Liver (tissue), 9 donors: ENCODE measurements around the gene MAPT. TPM values are rescaled to one million over a fixed set of nuclear protein-coding genes. Genes with fewer than 3 reads are reported as not detected.

Source experiments
- DNase-seq: peaks from one replicate; pipeline ENCODE4 v3.0.0-alpha.2; 2017; ENCODE audit warnings: low spot score
- H3K27ac ChIP-seq, 2 donors: one replicate each; pipeline ENCODE4 v1.7.0; 2013; ENCODE audit warnings: inconsistent platforms in 2 of 2, low read length in 2 of 2, control low read depth in 1 of 2, low read depth in 1 of 2, mild to moderate bottlenecking in 1 of 2
- H3K27me3 ChIP-seq, 4 donors: one replicate each; pipeline versions ENCODE4 v1.6.1 to v1.7.0; 2013; ENCODE audit warnings: low read length in 3 of 4, inconsistent platforms in 1 of 4, mild to moderate bottlenecking in 1 of 4, moderate library complexity in 1 of 4; ENCODE audit not compliant: control insufficient read depth in 4 of 4, insufficient read depth in 4 of 4
- H3K36me3 ChIP-seq, 4 donors: one replicate each; pipeline versions ENCODE4 v1.6.1 to v1.7.0; 2013; ENCODE audit warnings: low read length in 3 of 4, mild to moderate bottlenecking in 3 of 4, low read depth in 1 of 4, moderate library complexity in 1 of 4; ENCODE audit not compliant: control insufficient read depth in 4 of 4, insufficient read depth in 3 of 4
- H3K4me1 ChIP-seq, 4 donors: one replicate each; pipeline versions ENCODE4 v1.6.1 to v1.7.0; 2013; ENCODE audit warnings: low read length in 3 of 4, mild to moderate bottlenecking in 3 of 4, moderate library complexity in 1 of 4; ENCODE audit not compliant: control insufficient read depth in 4 of 4, insufficient read depth in 4 of 4
- H3K4me3 ChIP-seq, 3 donors: one replicate each; pipeline versions ENCODE4 v1.6.1 to v1.7.0; 2013; ENCODE audit warnings: low read length in 3 of 3, control low read depth in 1 of 3, low read depth in 1 of 3, mild to moderate bottlenecking in 1 of 3
- H3K9ac ChIP-seq, 2 donors: one replicate each; pipeline ENCODE4 v1.7.0; 2013; ENCODE audit warnings: low read length in 2 of 2, mild to moderate bottlenecking in 2 of 2, moderate library complexity in 2 of 2, control low read depth in 1 of 2, low read depth in 1 of 2
- H3K9me3 ChIP-seq, 4 donors: one replicate each; pipeline versions ENCODE4 v1.6.1 to v1.7.0; 2013; ENCODE audit warnings: low read length in 3 of 4; ENCODE audit not compliant: control insufficient read depth in 4 of 4
- CTCF ChIP-seq: fragments of 150-350 bp; IDR thresholded peaks from 2 replicates; pipeline ENCODE4 v1.5.1; 2017; ENCODE audit warnings: improper control_type of control experiment, low read depth, low read length; ENCODE audit not compliant: missing input control
- FOXA1 ChIP-seq: IDR thresholded peaks from 2 replicates; pipeline ENCODE4 v1.6.1; 2016; ENCODE audit warnings: antibody characterized with exemption
- FOXA2 ChIP-seq: IDR thresholded peaks from 2 replicates; pipeline ENCODE4 v1.6.1; 2016; ENCODE audit warnings: antibody characterized with exemption
- GABPA ChIP-seq, 2 donors: IDR thresholded peaks in 1 of 2; conservative IDR thresholded peaks in 1 of 2; 2 replicates each; pipeline ENCODE4 v1.6.1; 2016; ENCODE audit warnings: antibody characterized with exemption in 2 of 2, mild to moderate bottlenecking in 1 of 2, moderate library complexity in 1 of 2
- HNF4A ChIP-seq, 2 donors: conservative IDR thresholded peaks; 2 replicates each; pipeline ENCODE4 v1.6.1; 2016; ENCODE audit warnings: antibody characterized with exemption in 2 of 2, mild to moderate bottlenecking in 2 of 2
- HNF4G ChIP-seq: IDR thresholded peaks from 2 replicates; pipeline ENCODE4 v1.6.1; 2016; ENCODE audit warnings: antibody characterized with exemption
- JUND ChIP-seq, 2 donors: IDR thresholded peaks; 2 replicates each; pipeline ENCODE4 v1.6.1; 2016; ENCODE audit warnings: antibody characterized with exemption in 2 of 2
- MAX ChIP-seq: IDR thresholded peaks from 2 replicates; pipeline ENCODE4 v1.6.1; 2016; ENCODE audit warnings: antibody characterized with exemption
- NR2F2 ChIP-seq: IDR thresholded peaks from 2 replicates; pipeline ENCODE4 v1.6.1; 2016; ENCODE audit warnings: antibody characterized with exemption
- RAD21 ChIP-seq, 2 donors: IDR thresholded peaks; 2 replicates each; pipeline ENCODE4 v1.6.1; 2016; ENCODE audit warnings: antibody characterized with exemption in 2 of 2, mild to moderate bottlenecking in 2 of 2
- REST ChIP-seq: IDR thresholded peaks from 2 replicates; pipeline ENCODE4 v1.6.1; 2016; ENCODE audit warnings: antibody characterized with exemption, mild to moderate bottlenecking
- RXRA ChIP-seq, 2 donors: IDR thresholded peaks; 2 replicates each; pipeline ENCODE4 v1.6.1; 2017 to 2018; ENCODE audit warnings: antibody characterized with exemption in 2 of 2, mild to moderate bottlenecking in 1 of 2
- SP1 ChIP-seq: IDR thresholded peaks from 2 replicates; pipeline ENCODE4 v1.6.1; 2018; ENCODE audit warnings: antibody characterized with exemption, mild to moderate bottlenecking
- TAF1 ChIP-seq: conservative IDR thresholded peaks from 2 replicates; pipeline ENCODE4 v1.6.1; 2016; ENCODE audit warnings: antibody characterized with exemption, mild to moderate bottlenecking
- YY1 ChIP-seq: IDR thresholded peaks from 2 replicates; pipeline ENCODE4 v1.6.1; 2016; ENCODE audit warnings: antibody characterized with exemption, mild to moderate bottlenecking
- ZBTB33 ChIP-seq: IDR thresholded peaks from 2 replicates; pipeline ENCODE4 v1.6.1; 2016; ENCODE audit warnings: antibody characterized with exemption
- WGBS: extraction: QIAGEN DNeasy Blood & Tissue Kit; methylation state at CpG from one replicate; pipeline ENCODE4 v1.1.7; 2013; 5-methylcytosine and 5-hydroxymethylcytosine counted together
- polyA plus RNA-seq, 2 donors: library from polyadenylated mRNA; stranded (reverse) in 1 of 2; unstranded in 1 of 2; fragments of 200-250 nt in 1 of 2; fragments of >200 nt in 1 of 2; fragmentation: Nextera tagmentation in 1 of 2; extraction: Ambion mirVana in 1 of 2; gene quantifications; one replicate each; pipeline versions ENCODE4 v1.2.1 to v1.2.3, GENCODE V29; 2013 to 2015
- total RNA-seq, 2 donors: library from RNA; depleted of rRNA; stranded (reverse); fragments of >200 nt; gene quantifications; one replicate each; pipeline ENCODE4 v1.2.3, GENCODE V29; 2014
- TF ChIP-seq, protein P1 (sequence below): IDR thresholded peaks from 2 replicates; pipeline ENCODE4 v1.6.1; 2016; ENCODE audit warnings: antibody characterized with exemption
- donor health status: healthy.
- donor health status: healthy.
- donor health status: healthy.
- donor health status: healthy.
- donor health status: healthy.

The MAPT gene
- total and polyA plus RNA-seq, 4 donors: 0.05 to 0.67 (median 0.27) TPM

GRCh38 chr17:45991341-45991740 lies 97.0 kb downstream of the MAPT start (continued):
- TF ChIP-seq CTCF: no peak
- TF ChIP-seq HNF4A (conservative IDR thresholded peaks at IDR 0.05): no peak

DNA sequence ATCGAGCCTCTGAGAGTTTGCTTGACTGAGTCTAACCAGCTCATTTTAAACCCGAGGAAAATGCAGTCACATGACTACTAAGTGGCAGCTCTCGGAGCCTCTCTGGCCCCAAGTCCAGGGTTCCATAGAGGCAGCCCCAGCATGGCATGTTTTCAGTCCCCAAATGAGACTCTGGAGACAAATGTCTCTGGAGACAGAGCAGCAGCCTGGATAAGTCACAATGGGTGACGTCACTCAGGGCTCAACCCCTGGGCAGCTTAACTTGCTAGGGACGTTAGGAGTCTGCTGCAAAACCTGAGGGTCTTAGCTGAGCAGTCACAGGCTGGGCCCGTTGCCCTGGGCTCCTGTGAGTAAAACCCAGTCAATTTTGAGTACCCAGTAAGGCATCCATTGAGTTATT lies 97.8 kb downstream of the MAPT start:
- DNase-seq: no peak
- H3K4me3 ChIP-seq: no peak overlapping the region
- no peak overlapping the region for H3K9ac ChIP-seq
- whole genome bisulfite sequencing: 78% methylated on average over 6 of the region's 6 CpGs
- TF ChIP-seq NR2F2 (no peak), TAF1 (no peak), FOXA2 (no peak), CTCF (no peak), ZBTB33 (no peak), REST (no peak), JUND (IDR thresholded peaks at IDR 0.05) (no peak), RXRA (IDR thresholded peaks at IDR 0.05) (no peak), HNF4A (conservative IDR thresholded peaks at IDR 0.05) (no peak), GABPA (IDR thresholded peaks at IDR 0.05 in 1 of 2, conservative IDR thresholded peaks at IDR 0.05 in 1 of 2) (no peak), SP1 (no peak), YY1 (no peak), HNF4G (no peak), FOXA1 (no peak), MAX (no peak), RAD21 (IDR thresholded peaks at IDR 0.05) (no peak)
- TF ChIP-seq, protein P1, sequence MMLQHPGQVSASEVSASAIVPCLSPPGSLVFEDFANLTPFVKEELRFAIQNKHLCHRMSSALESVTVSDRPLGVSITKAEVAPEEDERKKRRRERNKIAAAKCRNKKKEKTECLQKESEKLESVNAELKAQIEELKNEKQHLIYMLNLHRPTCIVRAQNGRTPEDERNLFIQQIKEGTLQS: no peak
- no peaks in the 10 kb centered on the region for H3K9me3 ChIP-seq
- peaks cover 0 to 3% (median 0%) of the 10 kb centered on the region in 4 donors for H3K4me1 ChIP-seq
- no peak overlapping the region for H3K27ac ChIP-seq
- H3K36me3 ChIP-seq: no peaks in the 10 kb centered on the region
- no peaks in the 10 kb centered on the region for H3K27me3 ChIP-seq
